ENCODE data around the gene CFAP46. TPM values are rescaled to one million over a fixed set of nuclear protein-coding genes. Genes with fewer than 3 reads are reported as not detected.

CFAP46 gene
- total and polyA plus RNA-seq, 2 of the 4 experiments (the other 2 are of a cell fraction), result 1.3 to 1.8 TPM

DNA sequence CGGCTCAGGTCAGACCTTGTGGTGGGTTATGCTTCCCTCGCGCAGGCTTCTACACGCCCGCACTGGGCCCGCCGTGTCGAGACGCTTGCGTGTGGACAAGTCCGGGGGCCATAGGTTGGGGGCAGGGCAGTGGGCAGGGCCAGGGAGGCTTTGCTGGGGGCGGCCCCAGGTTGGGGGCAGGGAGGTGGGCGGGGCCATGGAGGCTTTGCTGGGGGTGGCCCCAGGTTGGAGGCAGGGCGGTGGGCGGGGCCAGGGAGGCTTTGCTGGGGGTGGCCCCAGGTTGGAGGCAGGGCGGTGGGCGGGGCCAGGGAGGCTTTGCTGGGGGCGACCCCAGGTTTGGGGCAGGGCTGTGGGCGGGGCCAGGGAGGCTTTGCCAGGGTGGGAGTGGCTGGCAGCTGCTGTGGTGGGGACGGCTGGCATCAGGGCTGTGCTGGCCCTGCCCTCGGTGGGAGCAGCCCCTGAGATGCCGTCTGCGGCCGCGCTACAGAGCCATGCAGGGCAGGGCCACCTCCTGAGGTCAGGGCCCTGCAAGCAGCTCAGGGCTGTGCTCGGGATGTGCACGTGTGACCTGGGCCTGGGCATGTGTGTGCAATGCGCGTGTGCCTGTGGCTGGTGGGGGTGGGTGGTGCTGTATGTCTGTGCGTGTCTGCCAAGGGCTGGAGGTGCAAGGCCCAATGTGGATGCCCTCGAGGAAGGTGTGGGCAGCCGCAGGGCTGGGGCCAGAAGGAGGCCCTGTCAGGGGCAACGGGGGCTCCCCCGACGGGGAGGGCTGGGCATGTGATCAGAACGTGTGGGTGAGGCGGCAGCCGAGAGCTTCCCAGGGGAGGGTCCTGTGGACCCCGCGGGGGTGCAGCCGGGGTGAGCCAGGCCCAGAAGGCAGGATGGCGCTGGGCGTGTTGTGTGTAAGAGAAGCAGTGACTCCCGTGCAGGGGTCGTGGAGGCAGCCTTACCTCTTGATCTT, 84.0 kb downstream of the CFAP46 start:
- peaks cover 14% of the 10 kb centered on the region for H3K27me3 ChIP-seq (ENCODE audit: control insufficient read depth, insufficient read depth, low read length)
- BruUV-seq (replicated peaks), result no TSS peak

More for the DNA sequence above, 84.0 kb downstream of the CFAP46 start:
- Histone ChIP-seq H2BK120ac (ENCODE audit: low read depth, low read length) (no peak overlapping the region), H3K27ac (ENCODE audit: insufficient read depth, low read length) (no peak overlapping the region), H4K8ac (ENCODE audit: low read depth in 2 of 2, low read length in 2 of 2) (no peak overlapping the region), H2AK9ac (replicated peaks; ENCODE audit: low read depth, low read length, poor library complexity) (no peak overlapping the region), H2BK20ac (ENCODE audit: low read depth, low read length) (no peak overlapping the region), H3K9me3 (ENCODE audit: control insufficient read depth, insufficient read depth, low read length) (peaks cover 4% of the 10 kb centered on the region; the same call in 1 of the 2 replicates), H2BK15ac (ENCODE audit: low read depth, low read length) (no peak overlapping the region), H3K18ac (ENCODE audit: low read depth, low read length) (no peak overlapping the region), H3K23ac (ENCODE audit: low read depth, low read length) (no peak overlapping the region), H4K91ac (ENCODE audit: insufficient read depth, low read depth, low read length) (no peak overlapping the region), H3K4ac (ENCODE audit: low read depth, low read length) (no peak overlapping the region), H3K56ac (ENCODE audit: extremely low read depth, insufficient read depth, low read length) (no peak overlapping the region), H3K4me3 (ENCODE audit: insufficient read depth, low read depth, low read length) (no peak overlapping the region), H2AFZ (replicated peaks; ENCODE audit: low read length, poor library complexity) (no peak overlapping the region), H3K4me1 (ENCODE audit: control insufficient read depth, insufficient read depth, low read length) (no peaks in the 10 kb centered on the region), H3K36me3 (ENCODE audit: control insufficient read depth, insufficient read depth, low read length) (no peaks in the 10 kb centered on the region), H4K5ac (ENCODE audit: low read depth, low read length) (no peak overlapping the region), H3K4me2 (ENCODE audit: low read depth, low read length) (no peak overlapping the region), H3K79me1 (ENCODE audit: low read depth in 1 of 2, low read length in 2 of 2) (no peaks in the 10 kb centered on the region), H3K14ac (replicated peaks; ENCODE audit: low read depth, low read length) (no peak overlapping the region), H2BK5ac (ENCODE audit: low read depth, low read length, poor library complexity, severe bottlenecking) (no peak overlapping the region), H2AK5ac (ENCODE audit: low read depth, low read length) (no peak overlapping the region), H3K9me1 (ENCODE audit: insufficient read depth, low read length) (no peaks in the 10 kb centered on the region), H4K20me1 (ENCODE audit: insufficient read depth, low read length) (no peaks in the 10 kb centered on the region), H3K9ac (ENCODE audit: low read depth, low read length) (no peak overlapping the region)
- POLR2A ChIA-PET (ENCODE audit: unreplicated experiment), result no interaction called here
- in situ Hi-C loops (cut with MboI; ENCODE audit: low sequenced_read_pairs) (no loop called here), dilution Hi-C loops (cut with HindIII; ENCODE audit: low sequenced_read_pairs, unreplicated experiment) (no loop called here), intact Hi-C loops (cut with micrococcal nuclease) (no loop called here)
- TF ChIP-seq MXI1 (IDR thresholded peaks at IDR 0.05; ENCODE audit: borderline replicate concordance, low read depth, low read length), result no peak
- no peak for TF ChIP-seq ELK1 (IDR thresholded peaks at IDR 0.05; ENCODE audit: borderline replicate concordance, low read depth, low read length)
- TF ChIP-seq BHLHE40 (IDR thresholded peaks at IDR 0.05; ENCODE audit: low read depth, low read length), result no peak
- TF ChIP-seq USF2 (IDR thresholded peaks at IDR 0.05; ENCODE audit: low read depth, low read length), result no peak
- no peak for TF ChIP-seq FOS (IDR thresholded peaks at IDR 0.05; ENCODE audit: low read depth, low read length)
- TF ChIP-seq, protein P1, sequence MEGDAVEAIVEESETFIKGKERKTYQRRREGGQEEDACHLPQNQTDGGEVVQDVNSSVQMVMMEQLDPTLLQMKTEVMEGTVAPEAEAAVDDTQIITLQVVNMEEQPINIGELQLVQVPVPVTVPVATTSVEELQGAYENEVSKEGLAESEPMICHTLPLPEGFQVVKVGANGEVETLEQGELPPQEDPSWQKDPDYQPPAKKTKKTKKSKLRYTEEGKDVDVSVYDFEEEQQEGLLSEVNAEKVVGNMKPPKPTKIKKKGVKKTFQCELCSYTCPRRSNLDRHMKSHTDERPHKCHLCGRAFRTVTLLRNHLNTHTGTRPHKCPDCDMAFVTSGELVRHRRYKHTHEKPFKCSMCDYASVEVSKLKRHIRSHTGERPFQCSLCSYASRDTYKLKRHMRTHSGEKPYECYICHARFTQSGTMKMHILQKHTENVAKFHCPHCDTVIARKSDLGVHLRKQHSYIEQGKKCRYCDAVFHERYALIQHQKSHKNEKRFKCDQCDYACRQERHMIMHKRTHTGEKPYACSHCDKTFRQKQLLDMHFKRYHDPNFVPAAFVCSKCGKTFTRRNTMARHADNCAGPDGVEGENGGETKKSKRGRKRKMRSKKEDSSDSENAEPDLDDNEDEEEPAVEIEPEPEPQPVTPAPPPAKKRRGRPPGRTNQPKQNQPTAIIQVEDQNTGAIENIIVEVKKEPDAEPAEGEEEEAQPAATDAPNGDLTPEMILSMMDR (conservative IDR thresholded peaks at IDR 0.05; ENCODE audit: low read depth, low read length), result no peak
- no peak for TF ChIP-seq POLR2A (IDR thresholded peaks at IDR 0.05; ENCODE audit: low read depth, low read length)
- no peak for TF ChIP-seq RAD21 (IDR thresholded peaks at IDR 0.05; ENCODE audit: low read length)
- ATAC-seq (ENCODE audit: low read depth) (no peak), DNase-seq (no peak)
- CTCF ChIA-PET, result no interaction called here
- WGBS, 2 experiments (ENCODE audit: extremely low coverage in 2 of 2, insufficient read length in 1 of 2), result 82% methylated on average over 19 of the region's 45 CpGs; no CpG with 5 or more reads in 1 of the 2 experiments
